HUES6 (cell line): ENCODE measurements around the gene AP2A2.

Experiments used
- H3K27ac ChIP-seq: 2 replicates; pipeline ENCODE4 v1.7.0; 2013; ENCODE audit warnings: low read depth, mild to moderate bottlenecking, low read length, inconsistent platforms
- H3K27me3 ChIP-seq: 2 replicates; pipeline ENCODE4 v1.6.1; 2013; ENCODE audit warnings: low read length; ENCODE audit not compliant: control insufficient read depth, insufficient read depth
- H3K36me3 ChIP-seq: 2 replicates; pipeline ENCODE4 v1.6.1; 2013; ENCODE audit warnings: low read length; ENCODE audit not compliant: control insufficient read depth, insufficient read depth
- H3K4me1 ChIP-seq: 2 replicates; pipeline ENCODE4 v1.6.1; 2013; ENCODE audit warnings: low read length; ENCODE audit not compliant: control insufficient read depth, insufficient read depth
- H3K4me3 ChIP-seq: 2 replicates; pipeline ENCODE4 v1.5.1; 2013; ENCODE audit warnings: low read depth, low read length
- H3K9ac ChIP-seq: one replicate; pipeline ENCODE4 v1.6.1; 2013; ENCODE audit warnings: mild to moderate bottlenecking, low read length
- H3K9me3 ChIP-seq: 2 replicates; pipeline ENCODE4 v1.6.1; 2013; ENCODE audit warnings: low read depth, low read length; ENCODE audit not compliant: control insufficient read depth, insufficient read depth

AP2A2 gene

GRCh38 chr11:925496-926301 lies at the start of gene AP2A2:
TSS of gene AP2A2 (plus strand) at chr11:925870. CDS start at chr11:926022, 152 bp downstream.
- Histone ChIP-seq H3K9ac (peak within 1 kb of the TSS; percentile 83), H3K27ac (peak within 1 kb of the TSS; percentile 40; the same call in 1 of the 2 replicates), H3K9me3 (no peaks in the 10 kb centered on the region), H3K4me3 (peak within 1 kb of the TSS; percentile 89), H3K4me1 (peaks cover 11% of the 10 kb centered on the region; the same call in 1 of the 2 replicates), H3K36me3 (no peaks in the 10 kb centered on the region; the same call in 1 of the 2 replicates), H3K27me3 (no peaks in the 10 kb centered on the region)

- Histone ChIP-seq H3K4me1 (no peaks in the 10 kb centered on the region), H3K27me3 (no peaks in the 10 kb centered on the region), H3K27ac (no peak overlapping the region), H3K9me3 (no peaks in the 10 kb centered on the region), H3K9ac (no peak overlapping the region), H3K36me3 (peaks cover 52% of the 10 kb centered on the region), H3K4me3 (no peak overlapping the region)
Observed at GRCh38 chr11:876545-876944, 49.1 kb upstream of the AP2A2 start.

GRCh38 chr11:877565-877964 lies 48.1 kb upstream of the AP2A2 start:
- Histone ChIP-seq H3K27ac (no peak overlapping the region), H3K27me3 (no peaks in the 10 kb centered on the region), H3K4me1 (no peaks in the 10 kb centered on the region), H3K4me3 (no peak overlapping the region), H3K9ac (no peak overlapping the region), H3K36me3 (peaks cover 52% of the 10 kb centered on the region), H3K9me3 (no peaks in the 10 kb centered on the region)

- H3K9me3 ChIP-seq: no peaks in the 10 kb centered on the region
- no peaks in the 10 kb centered on the region for H3K4me1 ChIP-seq
- H3K27me3 ChIP-seq: no peaks in the 10 kb centered on the region
- no peak overlapping the region for H3K4me3 ChIP-seq
- H3K27ac ChIP-seq: no peak overlapping the region
- peaks cover 52% of the 10 kb centered on the region for H3K36me3 ChIP-seq
- H3K9ac ChIP-seq: no peak overlapping the region
Observed at GRCh38 chr11:880447-880846, 45.2 kb upstream of the AP2A2 start.

GRCh38 chr11:882596-882995 lies 43.1 kb upstream of the AP2A2 start:
- no peaks in the 10 kb centered on the region for H3K4me1 ChIP-seq
- H3K27me3 ChIP-seq: no peaks in the 10 kb centered on the region
- H3K9me3 ChIP-seq: no peaks in the 10 kb centered on the region
- H3K4me3 ChIP-seq: no peak overlapping the region
- no peak overlapping the region for H3K27ac ChIP-seq
- no peak overlapping the region for H3K9ac ChIP-seq
- peaks cover 52% of the 10 kb centered on the region for H3K36me3 ChIP-seq

GRCh38 chr11:883527-883926 lies 42.1 kb upstream of the AP2A2 start:
- no peaks in the 10 kb centered on the region for H3K9me3 ChIP-seq
- H3K4me1 ChIP-seq: no peaks in the 10 kb centered on the region
- H3K4me3 ChIP-seq: no peak overlapping the region
- H3K36me3 ChIP-seq: peaks cover 61% of the 10 kb centered on the region
- no peaks in the 10 kb centered on the region for H3K27me3 ChIP-seq
- H3K9ac ChIP-seq: no peak overlapping the region
- no peak overlapping the region for H3K27ac ChIP-seq

GRCh38 chr11:884578-885070 lies 41.0 kb upstream of the AP2A2 start:
- H3K27me3 ChIP-seq: no peaks in the 10 kb centered on the region
- no peak overlapping the region for H3K27ac ChIP-seq
- H3K4me3 ChIP-seq: no peak overlapping the region
- H3K9me3 ChIP-seq: no peaks in the 10 kb centered on the region
- H3K36me3 ChIP-seq: peaks cover 55% of the 10 kb centered on the region
- H3K4me1 ChIP-seq: no peaks in the 10 kb centered on the region
- H3K9ac ChIP-seq: no peak overlapping the region

GRCh38 chr11:886568-886967 lies 39.1 kb upstream of the AP2A2 start:
- Histone ChIP-seq H3K4me3 (no peak overlapping the region), H3K9ac (no peak overlapping the region), H3K4me1 (peaks cover 10% of the 10 kb centered on the region; the same call in 1 of the 2 replicates), H3K27ac (no peak overlapping the region), H3K36me3 (peaks cover 44% of the 10 kb centered on the region), H3K27me3 (no peaks in the 10 kb centered on the region), H3K9me3 (no peaks in the 10 kb centered on the region)

GRCh38 chr11:887589-887988 lies 38.1 kb upstream of the AP2A2 start:
- Histone ChIP-seq H3K36me3 (peaks cover 42% of the 10 kb centered on the region), H3K4me3 (no peak overlapping the region), H3K4me1 (peaks cover 15% of the 10 kb centered on the region), H3K27ac (no peak overlapping the region), H3K9me3 (no peaks in the 10 kb centered on the region), H3K27me3 (no peaks in the 10 kb centered on the region), H3K9ac (no peak overlapping the region)

GRCh38 chr11:888310-889212 lies 37.1 kb upstream of the AP2A2 start:
- no peaks in the 10 kb centered on the region for H3K9me3 ChIP-seq
- H3K9ac ChIP-seq: no peak overlapping the region
- no peak overlapping the region for H3K27ac ChIP-seq
- no peaks in the 10 kb centered on the region for H3K27me3 ChIP-seq
- peaks cover 33% of the 10 kb centered on the region for H3K36me3 ChIP-seq
- no peak overlapping the region for H3K4me3 ChIP-seq
- peaks cover 15% of the 10 kb centered on the region for H3K4me1 ChIP-seq

GRCh38 chr11:889257-889656 lies 36.4 kb upstream of the AP2A2 start:
- Histone ChIP-seq H3K4me1 (peaks cover 15% of the 10 kb centered on the region), H3K4me3 (no peak overlapping the region), H3K36me3 (peaks cover 28% of the 10 kb centered on the region), H3K9me3 (no peaks in the 10 kb centered on the region), H3K27ac (no peak overlapping the region), H3K27me3 (no peaks in the 10 kb centered on the region), H3K9ac (no peak overlapping the region)
